GM12801 (cell line): ENCODE results near the gene SERPINF2.

Experiments used
- CTCF ChIP-seq: IDR thresholded peaks from one replicate; pipeline ENCODE4 v1.5.1; 2011; ENCODE audit warnings: control low read depth; ENCODE audit not compliant: insufficient read length; ENCODE audit errors: extremely low read depth

The SERPINF2 gene

GRCh38 chr17:1733759-1734158, 8.9 kb upstream of the SERPINF2 start:
- no peak for TF ChIP-seq CTCF

- TF ChIP-seq CTCF, result no peak
Observed at GRCh38 chr17:1735418-1735817, 7.3 kb upstream of the SERPINF2 start.

GRCh38 chr17:1735834-1736347, 6.8 kb upstream of the SERPINF2 start:
- no peak for TF ChIP-seq CTCF

- no peak for TF ChIP-seq CTCF
Observed at GRCh38 chr17:1736348-1737281, 6.1 kb upstream of the SERPINF2 start.

DNA sequence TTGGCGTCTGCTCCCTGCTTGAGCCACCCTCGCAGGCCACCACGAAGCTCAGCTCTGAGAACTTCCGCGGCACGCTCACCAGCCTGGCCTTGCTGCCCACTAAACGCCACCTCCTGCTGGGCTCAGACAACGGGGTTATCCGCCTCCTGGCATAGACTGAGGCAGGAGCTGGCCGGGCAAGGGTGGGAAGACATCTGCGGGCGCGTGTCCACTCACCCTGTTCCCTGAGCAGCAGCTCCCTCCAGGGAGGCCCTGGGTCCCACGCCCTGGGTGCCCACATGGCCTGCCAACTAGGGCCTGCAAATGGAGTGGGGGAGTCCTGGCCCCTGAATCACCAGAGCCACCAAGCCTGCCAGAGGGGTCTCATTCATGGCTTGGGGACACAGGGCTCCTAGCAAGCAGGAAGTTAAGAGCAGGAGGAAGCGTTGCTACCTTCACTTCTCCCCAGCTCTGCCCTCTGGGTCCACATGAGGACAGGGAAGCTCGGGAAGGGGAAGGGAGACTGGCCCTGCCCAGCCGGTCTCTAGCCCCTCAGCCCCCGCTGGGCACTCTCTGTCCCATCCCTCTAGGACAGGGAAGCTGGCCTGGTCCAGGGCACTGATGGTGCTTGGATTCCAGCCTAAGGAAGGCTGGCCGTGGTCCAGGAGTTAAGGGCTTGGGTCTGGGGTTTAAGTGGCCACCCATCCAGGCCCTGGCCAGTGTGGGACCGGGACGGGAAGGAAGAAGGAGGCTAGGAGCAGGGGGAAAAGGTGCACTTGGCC, 5.0 kb upstream of the SERPINF2 start:
- TF ChIP-seq CTCF, result no peak

GRCh38 chr17:1743088-1743439, 393 bp downstream of the SERPINF2 start:
- no peak for TF ChIP-seq CTCF
